Trophoblast cell (in vitro differentiated cells and primary cell): ENCODE results near the gene PRR33.
A peak's percentile ranks its signal among the peaks of the same experiment; 100 is the strongest.

ENCODE experiments used
- DNase-seq, 2 donors: peaks; one replicate each; pipeline ENCODE4 v3.0.0-alpha.2; 2016
- H2AFZ ChIP-seq: 2 replicates; pipeline ENCODE4 v1.6.1; 2013; ENCODE audit warnings: low read length, moderate library complexity, mild to moderate bottlenecking; ENCODE audit not compliant: insufficient read depth, poor library complexity
- H2AK5ac ChIP-seq: 2 replicates; pipeline ENCODE4 v1.6.1; 2013; ENCODE audit warnings: mild to moderate bottlenecking, low read length
- H2BK120ac ChIP-seq: 2 replicates; pipeline ENCODE4 v1.6.1; 2013; ENCODE audit warnings: low read length, mild to moderate bottlenecking, moderate library complexity; ENCODE audit not compliant: insufficient read depth, poor library complexity
- H2BK12ac ChIP-seq: 2 replicates; pipeline ENCODE4 v1.6.1; 2013; ENCODE audit warnings: mild to moderate bottlenecking, low read length, moderate library complexity
- H2BK5ac ChIP-seq: 2 replicates; pipeline ENCODE4 v1.6.1; 2013; ENCODE audit warnings: low read length, low read depth, moderate library complexity, mild to moderate bottlenecking; ENCODE audit not compliant: poor library complexity
- H3K14ac ChIP-seq: 2 replicates; pipeline ENCODE4 v1.6.1; 2013; ENCODE audit warnings: mild to moderate bottlenecking, low read length
- H3K18ac ChIP-seq: 2 replicates; pipeline ENCODE4 v1.6.1; 2013; ENCODE audit warnings: mild to moderate bottlenecking, low read length
- H3K23ac ChIP-seq: 2 replicates; pipeline ENCODE4 v1.6.1; 2013; ENCODE audit warnings: low read length
- H3K27ac ChIP-seq: 2 replicates; pipeline ENCODE4 v1.5.1; 2013; ENCODE audit warnings: low read depth, mild to moderate bottlenecking, inconsistent platforms, low read length, moderate library complexity
- H3K27me3 ChIP-seq: 2 replicates; pipeline ENCODE4 v1.6.1; 2013; ENCODE audit warnings: inconsistent platforms, mild to moderate bottlenecking, low read length, moderate library complexity; ENCODE audit not compliant: insufficient read depth
- H3K36me3 ChIP-seq, 2 experiments: 1 replicate in 1 of 2; 2 replicates in 1 of 2; pipeline ENCODE4 v1.6.1; 2013; ENCODE audit warnings: low read length in 2 of 2, mild to moderate bottlenecking in 2 of 2, moderate library complexity in 1 of 2; ENCODE audit not compliant: insufficient read depth in 2 of 2, control insufficient read depth in 1 of 2
- H3K4ac ChIP-seq: 2 replicates; pipeline ENCODE4 v1.6.1; 2013; ENCODE audit warnings: low read depth, mild to moderate bottlenecking, low read length, moderate library complexity
- H3K4me1 ChIP-seq, 2 experiments: 1 replicate in 1 of 2; 2 replicates in 1 of 2; pipeline ENCODE4 v1.6.1; 2013; ENCODE audit warnings: low read length in 2 of 2, mild to moderate bottlenecking in 2 of 2, moderate library complexity in 1 of 2; ENCODE audit not compliant: insufficient read depth in 2 of 2, control insufficient read depth in 1 of 2
- H3K4me2 ChIP-seq: 2 replicates; pipeline ENCODE4 v1.6.1; 2013; ENCODE audit warnings: inconsistent platforms, mild to moderate bottlenecking, low read length, moderate library complexity
- H3K4me3 ChIP-seq: 2 replicates; pipeline ENCODE4 v1.5.1; 2013; ENCODE audit warnings: mild to moderate bottlenecking, low read depth, low read length, inconsistent platforms
- H3K79me1 ChIP-seq: one replicate; pipeline ENCODE4 v1.6.1; 2013; ENCODE audit warnings: low read length
- H3K79me2 ChIP-seq: 2 replicates; pipeline ENCODE4 v1.6.1; 2013; ENCODE audit warnings: low read length, mild to moderate bottlenecking; ENCODE audit not compliant: control insufficient read depth, insufficient read depth, poor library complexity
- H3K9ac ChIP-seq: 2 replicates; pipeline ENCODE4 v1.6.1; 2013; ENCODE audit warnings: mild to moderate bottlenecking, low read length
- H3K9me3 ChIP-seq: 2 replicates; pipeline ENCODE4 v1.6.1; 2013; ENCODE audit warnings: low read depth, mild to moderate bottlenecking, control low read depth, inconsistent platforms, low read length; ENCODE audit not compliant: insufficient read depth
- H4K12ac ChIP-seq: 2 replicates; pipeline ENCODE4 v1.6.1; 2013; ENCODE audit warnings: low read depth, mild to moderate bottlenecking, low read length, moderate library complexity
- H4K8ac ChIP-seq: 2 replicates; pipeline ENCODE4 v1.6.1; 2013; ENCODE audit warnings: low read depth, mild to moderate bottlenecking, low read length, moderate library complexity
- H4K91ac ChIP-seq: one replicate; pipeline ENCODE4 v1.6.1; 2013; ENCODE audit warnings: low read depth, mild to moderate bottlenecking, low read length, moderate library complexity
- WGBS: extraction: QIAGEN DNeasy Blood & Tissue Kit; methylation state at CpG from one replicate; pipeline ENCODE4 v1.1.7; 2013; ENCODE audit warnings: missing lambda C conversion rate; ENCODE audit not compliant: insufficient read length, insufficient coverage; ENCODE audit errors: extremely low coverage; 5-methylcytosine and 5-hydroxymethylcytosine counted together

PRR33 gene

GRCh38 chr11:1871531-1871930, 20.2 kb downstream of the PRR33 start:
- no peak overlapping the region for H2BK5ac ChIP-seq
- H4K12ac ChIP-seq = no peak overlapping the region
- no peaks in the 10 kb centered on the region for H3K9me3 ChIP-seq
- H3K18ac ChIP-seq = no peak overlapping the region
- no peak overlapping the region for H3K23ac ChIP-seq
- H3K14ac ChIP-seq = no peak overlapping the region
- DNase-seq = no peak
- WGBS = no CpG with 5 or more reads among the region's 15 CpGs
- H3K4me3 ChIP-seq = no peak overlapping the region
- no peaks in the 10 kb centered on the region for H3K36me3 ChIP-seq
- H3K27ac ChIP-seq = no peak overlapping the region
- no peak overlapping the region for H4K8ac ChIP-seq
- H2BK12ac ChIP-seq = no peak overlapping the region
- H4K91ac ChIP-seq = no peak overlapping the region
- H3K4me1 ChIP-seq = peaks cover 4 to 5% of the 10 kb centered on the region in 2 experiments
- no peak overlapping the region for H3K9ac ChIP-seq
- H2BK120ac ChIP-seq = no peak overlapping the region
- no peak overlapping the region for H2AFZ ChIP-seq
- H3K79me1 ChIP-seq = peaks cover 1% of the 10 kb centered on the region
- H3K4ac ChIP-seq = no peak overlapping the region
- no peak overlapping the region for H3K4me2 ChIP-seq
- H2AK5ac ChIP-seq = no peak overlapping the region
- H3K27me3 ChIP-seq = no peaks in the 10 kb centered on the region
- H3K79me2 ChIP-seq = no peaks in the 10 kb centered on the region

GRCh38 chr11:1870721-1871466, 20.8 kb downstream of the PRR33 start:
- no peak overlapping the region for H3K9ac ChIP-seq
- no CpG with 5 or more reads among the region's 50 CpGs for WGBS
- no peak overlapping the region for H3K4me2 ChIP-seq
- H2AFZ ChIP-seq = no peak overlapping the region
- no peaks in the 10 kb centered on the region for H3K4me1 ChIP-seq
- H3K36me3 ChIP-seq = no peaks in the 10 kb centered on the region
- no peak overlapping the region for H3K23ac ChIP-seq
- no peak overlapping the region for H4K12ac ChIP-seq
- no peak overlapping the region for H2BK12ac ChIP-seq
- no peaks in the 10 kb centered on the region for H3K79me2 ChIP-seq
- no peak overlapping the region for H2BK120ac ChIP-seq
- no peak overlapping the region for H4K8ac ChIP-seq
- H3K14ac ChIP-seq = no peak overlapping the region
- DNase-seq = peak in 1 of 2 donors; percentile 42
- no peaks in the 10 kb centered on the region for H3K27me3 ChIP-seq
- no peak overlapping the region for H2AK5ac ChIP-seq
- no peak overlapping the region for H3K18ac ChIP-seq
- H3K79me1 ChIP-seq = no peaks in the 10 kb centered on the region
- H4K91ac ChIP-seq = no peak overlapping the region
- no peaks in the 10 kb centered on the region for H3K9me3 ChIP-seq
- no peak overlapping the region for H2BK5ac ChIP-seq
- H3K4me3 ChIP-seq = no peak overlapping the region
- no peak overlapping the region for H3K4ac ChIP-seq
- no peak overlapping the region for H3K27ac ChIP-seq

- H4K12ac ChIP-seq = no peak overlapping the region
- DNase-seq = no peak
Measured at GRCh38 chr11:1870326-1870696, 21.4 kb downstream of the PRR33 start.

GRCh38 chr11:1869427-1870325, 22.0 kb downstream of the PRR33 start:
- no peak overlapping the region for H2BK12ac ChIP-seq
- H3K4me2 ChIP-seq = no peak overlapping the region
- no peak overlapping the region for H3K14ac ChIP-seq
- H3K23ac ChIP-seq = no peak overlapping the region
- H3K4me3 ChIP-seq = no peak overlapping the region
- no peak overlapping the region for H3K18ac ChIP-seq
- no peak overlapping the region for H4K91ac ChIP-seq
- WGBS = no CpG with 5 or more reads among the region's 34 CpGs
- H3K4ac ChIP-seq = no peak overlapping the region
- H3K79me1 ChIP-seq = no peaks in the 10 kb centered on the region
- DNase-seq = peak in 1 of 2 donors; percentile 29
- H3K4me1 ChIP-seq = no peaks in the 10 kb centered on the region
- H2AFZ ChIP-seq = no peak overlapping the region
- H3K36me3 ChIP-seq = no peaks in the 10 kb centered on the region
- H3K27ac ChIP-seq = no peak overlapping the region
- no peak overlapping the region for H4K12ac ChIP-seq
- no peak overlapping the region for H2BK5ac ChIP-seq
- no peaks in the 10 kb centered on the region for H3K27me3 ChIP-seq
- H3K79me2 ChIP-seq = no peaks in the 10 kb centered on the region
- peaks cover 2% of the 10 kb centered on the region for H3K9me3 ChIP-seq
- H4K8ac ChIP-seq = no peak overlapping the region
- no peak overlapping the region for H3K9ac ChIP-seq
- no peak overlapping the region for H2BK120ac ChIP-seq
- H2AK5ac ChIP-seq = no peak overlapping the region

More at GRCh38 chr11:1870326-1870696, 21.4 kb downstream of the PRR33 start:
- no peak overlapping the region for H2BK5ac ChIP-seq
- no peak overlapping the region for H2AK5ac ChIP-seq
- no peaks in the 10 kb centered on the region for H3K36me3 ChIP-seq
- H3K27me3 ChIP-seq = no peaks in the 10 kb centered on the region
- H3K4me3 ChIP-seq = no peak overlapping the region
- no peak overlapping the region for H2AFZ ChIP-seq
- no peak overlapping the region for H3K14ac ChIP-seq
- no peak overlapping the region for H2BK12ac ChIP-seq
- no CpG with 5 or more reads among the region's 12 CpGs for WGBS
- H3K79me1 ChIP-seq = no peaks in the 10 kb centered on the region
- no peak overlapping the region for H3K23ac ChIP-seq
- no peak overlapping the region for H3K18ac ChIP-seq
- H4K91ac ChIP-seq = no peak overlapping the region
- H3K4me2 ChIP-seq = no peak overlapping the region
- no peak overlapping the region for H2BK120ac ChIP-seq
- H3K4ac ChIP-seq = no peak overlapping the region
- peaks cover 2% of the 10 kb centered on the region for H3K9me3 ChIP-seq
- no peaks in the 10 kb centered on the region for H3K79me2 ChIP-seq
- H3K4me1 ChIP-seq = no peaks in the 10 kb centered on the region
- H3K27ac ChIP-seq = no peak overlapping the region
- no peak overlapping the region for H3K9ac ChIP-seq
- no peak overlapping the region for H4K8ac ChIP-seq
